Measurements from ENCODE around the gene FBXO17.

DNA sequence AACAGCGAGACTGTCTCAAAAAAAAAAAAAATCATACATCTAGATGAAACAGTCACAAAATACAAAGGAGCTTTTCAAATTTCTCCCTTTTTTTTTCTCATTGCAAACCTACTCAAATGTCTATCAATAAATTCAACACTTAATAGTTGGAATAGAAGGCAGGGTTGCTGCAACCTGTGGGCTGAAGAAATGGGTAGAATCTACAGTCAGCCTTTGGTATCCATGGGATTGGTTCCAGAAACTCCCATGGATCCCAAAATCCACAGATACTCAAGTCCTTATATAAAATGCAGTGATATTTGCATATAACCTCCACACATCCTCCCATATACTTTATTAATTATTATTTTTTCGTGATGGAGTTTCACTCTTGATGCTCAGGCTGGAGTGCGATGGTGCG, 42.1 kb upstream of the FBXO17 start:
- TF ChIP-seq, protein P1, sequence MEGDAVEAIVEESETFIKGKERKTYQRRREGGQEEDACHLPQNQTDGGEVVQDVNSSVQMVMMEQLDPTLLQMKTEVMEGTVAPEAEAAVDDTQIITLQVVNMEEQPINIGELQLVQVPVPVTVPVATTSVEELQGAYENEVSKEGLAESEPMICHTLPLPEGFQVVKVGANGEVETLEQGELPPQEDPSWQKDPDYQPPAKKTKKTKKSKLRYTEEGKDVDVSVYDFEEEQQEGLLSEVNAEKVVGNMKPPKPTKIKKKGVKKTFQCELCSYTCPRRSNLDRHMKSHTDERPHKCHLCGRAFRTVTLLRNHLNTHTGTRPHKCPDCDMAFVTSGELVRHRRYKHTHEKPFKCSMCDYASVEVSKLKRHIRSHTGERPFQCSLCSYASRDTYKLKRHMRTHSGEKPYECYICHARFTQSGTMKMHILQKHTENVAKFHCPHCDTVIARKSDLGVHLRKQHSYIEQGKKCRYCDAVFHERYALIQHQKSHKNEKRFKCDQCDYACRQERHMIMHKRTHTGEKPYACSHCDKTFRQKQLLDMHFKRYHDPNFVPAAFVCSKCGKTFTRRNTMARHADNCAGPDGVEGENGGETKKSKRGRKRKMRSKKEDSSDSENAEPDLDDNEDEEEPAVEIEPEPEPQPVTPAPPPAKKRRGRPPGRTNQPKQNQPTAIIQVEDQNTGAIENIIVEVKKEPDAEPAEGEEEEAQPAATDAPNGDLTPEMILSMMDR (IDR thresholded peaks at IDR 0.05; ENCODE audit: low read depth, low read length, poor library complexity, severe bottlenecking): no peak
- no peak for TF ChIP-seq EZH2phosphoT487 (IDR thresholded peaks at IDR 0.05; ENCODE audit: borderline replicate concordance, low read length)
